ENCODE measurements around the gene TIMP3. TPM values are rescaled to one million over a fixed set of nuclear protein-coding genes. Genes with fewer than 3 reads are reported as not detected.

Gene TIMP3
- total RNA-seq, 1 donor from 2014 or later: 8.3 TPM

- DNase-seq (ENCODE audit: low read depth): no peak
- no peak for TF ChIP-seq CTCF (conservative IDR thresholded peaks at IDR 0.05; ENCODE audit: low read depth, low read length)
- H3K4me3 ChIP-seq (ENCODE audit: low read depth, low read length): no peak overlapping the region
Measured at GRCh38 chr22:32874385-32874784, 72.9 kb downstream of the TIMP3 start.

- no peak overlapping the region for H3K4me3 ChIP-seq (ENCODE audit: low read depth, low read length)
- TF ChIP-seq CTCF (conservative IDR thresholded peaks at IDR 0.05; ENCODE audit: low read depth, low read length): no peak
- DNase-seq (ENCODE audit: low read depth): no peak
Measured at GRCh38 chr22:32874976-32875375, 73.5 kb downstream of the TIMP3 start.

GRCh38 chr22:32876516-32876915 lies 75.0 kb downstream of the TIMP3 start:
- no peak for TF ChIP-seq CTCF (conservative IDR thresholded peaks at IDR 0.05; ENCODE audit: low read depth, low read length)
- no peak overlapping the region for H3K4me3 ChIP-seq (ENCODE audit: low read depth, low read length)
- DNase-seq (ENCODE audit: low read depth): no peak

- DNase-seq (ENCODE audit: low read depth): no peak
- H3K4me3 ChIP-seq (ENCODE audit: low read depth, low read length): no peak overlapping the region
- TF ChIP-seq CTCF (conservative IDR thresholded peaks at IDR 0.05; ENCODE audit: low read depth, low read length): no peak
Measured at GRCh38 chr22:32877196-32877595, 75.7 kb downstream of the TIMP3 start.

- TF ChIP-seq CTCF (conservative IDR thresholded peaks at IDR 0.05; ENCODE audit: low read depth, low read length): no peak
- H3K4me3 ChIP-seq (ENCODE audit: low read depth, low read length): no peak overlapping the region
- no peak for DNase-seq (ENCODE audit: low read depth)
Measured at GRCh38 chr22:32879550-32879949, 78.0 kb downstream of the TIMP3 start.

GRCh38 chr22:32880061-32880460 lies 78.6 kb downstream of the TIMP3 start:
- no peak for TF ChIP-seq CTCF (conservative IDR thresholded peaks at IDR 0.05; ENCODE audit: low read depth, low read length)
- no peak for DNase-seq (ENCODE audit: low read depth)

GRCh38 chr22:32880505-32880892 lies 79.0 kb downstream of the TIMP3 start:
- H3K4me3 ChIP-seq (ENCODE audit: low read depth, low read length): no peak overlapping the region
- no peak for TF ChIP-seq CTCF (conservative IDR thresholded peaks at IDR 0.05; ENCODE audit: low read depth, low read length)
- DNase-seq (ENCODE audit: low read depth): no peak

More at GRCh38 chr22:32880061-32880460, 78.6 kb downstream of the TIMP3 start:
- no peak overlapping the region for H3K4me3 ChIP-seq (ENCODE audit: low read depth, low read length)
